ENCODE data around the gene SMIM33. TPM values are rescaled to one million over a fixed set of nuclear protein-coding genes. Genes with fewer than 3 reads are reported as not detected.

SMIM33 gene
- total and polyA plus RNA-seq, 9 of the 15 experiments (the other 6 are each of a cell fraction or from before 2014, with no cell fraction given), result not detected

GRCh38 chr5:139482050-139482889, 11.5 kb downstream of the SMIM33 start, which contains the start of gene STING1 (continued):
- no peak for TF ChIP-seq BDP1 (IDR thresholded peaks at IDR 0.05; ENCODE audit: insufficient read depth, insufficient read length)
- no peak for TF ChIP-seq HEY1 (CRISPR knock-in tag; IDR thresholded peaks at IDR 0.05; ENCODE audit: borderline replicate concordance)
- TF ChIP-seq ZNF431 (CRISPR knock-in tag; IDR thresholded peaks at IDR 0.05), result no peak
- TF ChIP-seq TFAP4 (CRISPR knock-in tag; IDR thresholded peaks at IDR 0.05; ENCODE audit: borderline replicate concordance), result peak; percentile 50; the same call in 1 of the 2 replicates
- no peak for TF ChIP-seq ATF2 (CRISPR knock-in tag; IDR thresholded peaks at IDR 0.05)
- TF ChIP-seq POLR2G (IDR thresholded peaks at IDR 0.05; ENCODE audit: low read depth, low read length), result peak; percentile 76
- TF ChIP-seq ZKSCAN1 (IDR thresholded peaks at IDR 0.05; ENCODE audit: low read depth, low read length), result peak; percentile 53; the same call in 1 of the 2 replicates
- no peak for TF ChIP-seq ZKSCAN3 (CRISPR knock-in tag; IDR thresholded peaks at IDR 0.05)
- no peak for TF ChIP-seq BRF1 (IDR thresholded peaks at IDR 0.05; ENCODE audit: borderline replicate concordance, extremely low read depth, insufficient read length)
- no peak for TF ChIP-seq FUS (optimal IDR thresholded peaks at IDR 0.05; ENCODE audit: low read depth, low read length)
- TF ChIP-seq ZNF3 (CRISPR knock-in tag; IDR thresholded peaks at IDR 0.05), result no peak
- no peak for TF ChIP-seq DEAF1 (CRISPR knock-in tag; IDR thresholded peaks at IDR 0.05)
- peak; percentile 54 for TF ChIP-seq ETV5 (CRISPR knock-in tag; IDR thresholded peaks at IDR 0.05; ENCODE audit: low read depth)
- peak; percentile 39; the same call in 1 of the 2 replicates for TF ChIP-seq ZNF224 (CRISPR knock-in tag; IDR thresholded peaks at IDR 0.05)
- 0 out of 2 replicates have a peak, but pooled peaks have one; percentile 22 for TF ChIP-seq ZNF57 (CRISPR knock-in tag; IDR thresholded peaks at IDR 0.05)
- TF ChIP-seq KAT8 (IDR thresholded peaks at IDR 0.05; ENCODE audit: low read depth), result no peak
- no peak for TF ChIP-seq GTF3C2 (IDR thresholded peaks at IDR 0.05; ENCODE audit: borderline replicate concordance, extremely low read depth, insufficient read length)
- TF ChIP-seq MAFG (tag; conservative IDR thresholded peaks at IDR 0.05), result no peak
- TF ChIP-seq TCFL5 (CRISPR knock-in tag; conservative IDR thresholded peaks at IDR 0.05), result peak; percentile 63; the same call in 1 of the 2 replicates
- TF ChIP-seq ZNF23 (CRISPR knock-in tag; IDR thresholded peaks at IDR 0.05), result no peak

All from K562 (cell line).